ENCODE data around the gene SOX5.
"Not testable (repeated sequence)": the region's sequence is repeated elsewhere in the genome, so short reads cannot be mapped to it uniquely, and the experiment has no call there.

SOX5 gene

DNA sequence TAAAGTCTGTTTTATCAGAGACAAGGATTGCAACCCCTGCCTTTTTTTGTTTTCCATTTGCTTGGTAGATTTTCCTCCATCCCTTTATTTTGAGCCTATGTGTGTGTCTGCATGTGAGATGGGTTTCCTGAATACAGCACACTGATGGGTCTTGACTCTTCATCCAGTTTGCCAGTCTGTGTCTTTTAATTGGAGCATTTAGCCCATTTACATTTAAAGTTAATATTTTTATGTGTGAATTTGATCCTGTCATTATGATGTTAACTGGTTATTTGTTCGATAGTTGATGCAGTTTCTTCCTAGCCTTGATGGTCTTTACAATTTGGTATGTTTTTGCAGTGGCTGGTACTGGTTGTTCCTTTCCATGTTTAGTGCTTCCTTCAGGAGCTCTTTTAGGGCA lies 430.0 kb downstream of the SOX5 start:
- DNase-seq; intact Hi-C loops (cut with DNase I): not testable (repeated sequence)

DNA sequence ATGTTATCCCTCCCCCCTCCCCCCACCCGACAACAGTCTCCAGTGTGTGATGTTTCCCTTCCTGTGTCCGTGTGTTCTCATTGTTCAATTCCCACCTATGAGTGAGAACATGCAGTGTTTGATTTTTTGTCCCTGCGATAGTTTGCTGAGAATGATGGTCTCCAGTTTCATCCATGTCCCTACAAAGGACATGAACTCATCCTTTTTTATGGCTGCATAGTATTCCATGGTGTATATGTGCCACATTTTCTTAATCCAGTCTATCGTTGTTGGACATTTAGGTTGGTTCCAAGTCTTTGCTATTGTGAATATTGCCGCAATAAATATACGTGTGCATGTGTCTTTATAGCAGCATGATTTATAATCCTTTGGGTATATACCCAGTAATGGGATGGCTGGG lies 433.7 kb downstream of the SOX5 start:
- DNase-seq; intact Hi-C loops (cut with DNase I): not testable (repeated sequence)

DNA sequence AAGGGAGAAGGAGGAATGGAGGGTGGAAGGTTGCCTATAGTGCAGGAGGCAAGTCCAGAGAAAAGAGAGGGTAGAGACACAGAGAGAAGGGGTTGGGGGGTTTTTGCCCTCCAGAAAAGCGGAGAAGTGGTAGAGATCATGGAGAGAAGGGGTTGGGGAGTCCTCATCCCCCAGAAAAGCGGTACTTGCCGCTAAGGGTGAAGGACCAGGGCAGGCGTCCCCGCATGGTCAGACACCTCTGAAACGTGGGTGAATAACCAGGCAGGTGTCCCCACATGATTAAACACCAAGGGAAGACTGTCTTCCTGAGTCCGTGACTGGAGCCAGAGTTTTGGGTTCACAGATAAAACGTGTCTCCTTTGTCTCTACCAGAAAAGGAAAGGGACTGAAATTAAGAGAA lies 439.0 kb downstream of the SOX5 start:
- no peak for DNase-seq
- intact Hi-C loops (cut with DNase I): no loop called here

DNA sequence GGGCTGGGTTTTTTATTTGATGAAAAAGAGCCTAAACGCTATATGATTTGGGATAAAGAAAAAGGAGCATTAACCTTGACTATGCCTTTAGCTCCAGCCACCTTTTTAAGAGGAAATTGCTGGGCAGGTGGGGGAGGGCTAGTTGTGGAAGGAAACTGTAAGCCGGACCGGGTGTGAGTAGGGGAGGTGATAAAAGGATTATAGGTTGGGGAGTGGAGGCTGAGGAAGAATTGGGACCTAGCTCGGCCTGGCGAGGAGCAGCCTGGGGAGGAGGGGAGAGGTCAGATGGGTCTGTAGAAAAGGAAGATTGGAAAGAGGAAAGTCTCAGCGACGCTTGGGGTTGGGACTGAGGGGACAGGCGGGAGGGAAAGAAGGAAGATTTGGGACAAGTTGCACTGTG lies 439.6 kb downstream of the SOX5 start:
- intact Hi-C loops (cut with DNase I); DNase-seq: not testable (repeated sequence)

- DNase-seq; intact Hi-C loops (cut with DNase I): not testable (repeated sequence)
Observed at GRCh38 chr12:23507785-23508184, 441.7 kb downstream of the SOX5 start.

DNA sequence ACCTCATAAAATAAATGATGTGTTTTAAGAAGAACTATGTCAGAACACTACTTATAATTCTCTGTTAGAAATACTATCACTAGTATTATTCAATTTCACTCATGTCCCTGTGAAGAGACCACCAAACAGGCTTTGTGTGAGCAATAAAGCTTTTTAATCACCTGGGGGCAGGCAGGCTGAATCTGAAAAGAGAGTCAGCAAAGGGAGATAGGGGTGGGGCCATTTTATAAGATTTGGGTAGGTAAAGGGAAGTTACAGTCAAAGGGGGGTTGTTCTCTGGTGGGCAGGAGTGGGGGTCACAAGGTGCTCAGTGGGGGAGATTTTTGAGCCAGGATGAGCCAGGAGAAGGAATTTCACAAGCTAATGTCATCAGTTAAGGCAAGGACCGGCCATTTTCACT lies 443.7 kb downstream of the SOX5 start:
- DNase-seq; intact Hi-C loops (cut with DNase I): not testable (repeated sequence)

DNA sequence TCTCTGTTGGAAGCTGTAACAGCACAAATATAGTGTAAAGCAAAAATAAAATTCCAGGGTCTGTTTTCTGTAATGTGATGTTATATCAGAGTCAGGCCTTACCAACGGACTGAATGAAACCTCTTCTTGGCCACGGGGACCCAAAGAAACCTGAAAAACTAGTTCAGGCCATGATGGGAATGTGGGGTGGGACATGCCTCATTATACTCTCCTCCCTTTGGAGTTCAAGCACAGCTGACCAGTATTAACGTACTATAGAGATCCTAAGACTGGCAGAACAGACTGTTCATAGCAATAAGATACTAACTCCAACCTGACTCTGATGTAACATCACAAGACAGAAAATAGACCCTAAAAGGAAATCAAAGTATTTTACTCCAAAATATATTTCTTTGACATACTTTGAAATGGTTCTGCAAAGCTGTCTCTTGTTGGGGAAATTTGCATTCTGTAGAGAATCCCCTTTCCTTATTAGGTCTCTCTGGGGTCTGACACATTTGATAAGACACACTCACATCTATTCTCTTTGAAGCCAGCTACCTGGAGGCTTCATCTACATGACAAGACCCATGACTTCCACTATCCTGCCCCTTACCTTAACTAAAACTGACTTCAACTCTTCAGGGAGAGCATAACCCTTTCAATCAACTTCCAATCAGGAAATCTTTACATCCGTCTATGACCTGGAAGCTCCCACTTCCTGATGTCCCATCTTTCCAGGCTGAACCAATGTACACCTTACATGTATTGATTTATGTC lies 444.6 kb downstream of the SOX5 start:
- DNase-seq: no peak
- intact Hi-C loops (cut with DNase I): no loop called here

GRCh38 chr12:23504043-23504442 lies 445.4 kb downstream of the SOX5 start:
- intact Hi-C loops (cut with DNase I): no loop called here
- no peak for DNase-seq

GRCh38 chr12:23503544-23503943 lies 445.9 kb downstream of the SOX5 start:
- intact Hi-C loops (cut with DNase I): no loop called here

DNA sequence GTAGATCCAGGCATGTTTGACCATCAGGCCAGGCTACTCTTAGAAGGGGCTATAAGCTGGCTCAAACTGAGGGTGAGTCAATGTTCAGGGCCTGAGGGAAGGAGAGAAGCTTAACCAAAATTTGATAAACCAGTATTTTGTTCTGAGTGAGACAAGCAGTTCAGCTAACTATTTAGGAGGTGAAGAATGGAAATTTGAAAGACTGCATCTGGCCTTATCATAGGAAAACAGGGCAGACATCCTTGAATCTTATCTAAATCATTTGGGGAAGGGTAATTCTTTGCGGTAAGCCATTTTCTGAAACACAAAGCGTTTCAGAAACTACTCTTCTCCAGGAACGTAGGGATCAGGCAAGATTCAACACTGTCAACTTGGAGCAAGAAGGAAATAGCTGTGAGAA lies 447.2 kb downstream of the SOX5 start:
- no peak for DNase-seq
- intact Hi-C loops (cut with DNase I): no loop called here

More at GRCh38 chr12:23503544-23503943, 445.9 kb downstream of the SOX5 start:
- no peak for DNase-seq

- intact Hi-C loops (cut with DNase I): no loop called here
- DNase-seq: no peak
Observed at GRCh38 chr12:23495472-23495871, 454.0 kb downstream of the SOX5 start.

DNA sequence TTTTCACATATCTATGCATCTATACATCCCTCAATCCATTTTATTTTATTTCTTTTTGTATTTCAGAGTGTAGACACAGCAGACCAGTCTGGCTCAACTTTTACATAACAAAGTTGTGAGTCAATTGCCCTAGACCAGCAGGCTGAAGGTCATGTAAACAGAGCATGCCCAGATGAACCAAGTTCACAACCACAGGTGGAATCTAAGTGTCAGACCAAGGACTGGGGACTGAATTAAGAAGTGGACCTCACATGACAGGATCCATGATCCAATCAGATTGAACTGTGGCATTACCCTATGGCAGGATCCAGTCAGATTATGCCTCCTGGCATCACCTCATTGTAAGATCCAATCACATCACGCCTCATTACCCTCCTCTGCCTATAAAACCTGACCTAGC lies 455.8 kb downstream of the SOX5 start:
- intact Hi-C loops (cut with DNase I): no loop called here
- DNase-seq: no peak

DNA sequence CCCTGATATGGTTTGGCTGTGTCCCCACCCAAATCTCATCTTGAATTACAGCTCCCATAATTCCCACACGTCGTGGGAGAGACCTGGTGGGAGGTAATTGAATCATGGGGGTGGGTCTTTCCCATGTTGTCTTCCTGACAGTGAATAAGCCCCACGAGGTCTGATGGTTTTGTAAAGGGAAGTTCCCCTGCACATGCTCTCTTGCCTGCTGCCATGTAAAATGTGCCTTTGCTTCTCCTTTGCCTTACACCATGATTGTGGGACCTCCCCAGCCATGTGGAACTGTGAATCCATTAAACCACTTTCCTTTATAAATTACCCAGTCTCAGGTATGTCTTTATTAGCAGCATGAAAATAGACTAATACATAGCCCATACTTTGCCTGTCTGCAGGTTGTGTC lies 458.4 kb downstream of the SOX5 start:
- intact Hi-C loops (cut with DNase I); DNase-seq: not testable (repeated sequence)

DNA sequence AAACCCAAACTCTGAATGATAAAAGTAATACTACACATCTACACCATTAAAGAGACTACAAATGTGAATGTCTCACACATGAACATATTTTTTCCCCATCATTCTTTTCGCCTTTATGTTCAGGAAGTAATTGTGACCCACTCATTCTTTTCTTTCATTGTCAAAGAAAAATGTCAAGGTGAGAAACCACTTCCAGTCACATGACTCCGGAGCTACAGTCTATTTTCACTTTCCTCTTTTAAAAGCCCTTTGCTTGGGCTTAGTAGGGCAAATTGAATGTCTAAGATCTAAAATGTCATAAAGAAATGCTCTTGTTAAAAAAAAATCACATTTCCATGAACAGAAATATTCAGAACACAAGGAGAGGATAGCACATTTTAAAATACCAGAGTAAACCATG lies 461.3 kb downstream of the SOX5 start:
- DNase-seq: no peak
- intact Hi-C loops (cut with DNase I): no loop called here

DNA sequence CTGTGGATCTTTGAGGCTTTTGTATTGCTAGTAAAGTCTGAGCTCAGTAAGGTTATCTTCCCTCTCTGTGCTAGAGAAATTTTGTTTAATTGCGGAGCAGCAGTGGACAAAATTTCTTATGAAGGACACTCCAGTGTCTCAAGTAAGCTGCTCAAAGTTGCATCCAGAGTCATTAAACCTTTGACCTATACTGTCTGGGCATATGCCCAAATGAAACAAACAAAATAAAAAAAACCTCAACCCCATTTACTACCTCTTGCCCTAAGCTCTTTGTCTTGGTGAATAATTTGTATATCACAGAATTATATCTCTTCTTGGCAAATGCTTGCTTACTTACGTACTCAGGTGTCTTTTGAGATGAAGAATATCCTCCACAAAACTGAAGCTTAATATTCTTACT lies 465.2 kb downstream of the SOX5 start:
- no peak for DNase-seq

DNA sequence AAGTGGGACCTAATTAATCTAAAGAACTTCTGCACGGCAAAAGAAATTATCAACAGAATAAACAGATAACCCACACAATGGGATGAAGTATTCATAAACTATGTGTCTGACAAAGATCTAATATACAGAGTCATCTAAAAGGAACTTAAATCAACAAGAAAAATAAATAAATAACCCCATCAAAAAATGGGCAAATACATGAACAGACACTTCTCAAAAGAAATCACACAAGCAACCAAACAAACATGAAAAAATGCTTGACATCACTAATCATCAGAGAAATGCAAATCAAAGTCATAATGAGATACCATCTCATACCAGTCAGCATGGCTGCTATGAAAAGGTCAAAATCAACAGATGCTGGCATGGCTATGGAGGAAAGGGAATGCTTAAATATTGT lies 466.9 kb downstream of the SOX5 start:
- intact Hi-C loops (cut with DNase I): no loop called here

More for the DNA sequence above, 465.2 kb downstream of the SOX5 start:
- intact Hi-C loops (cut with DNase I): no loop called here

More for the DNA sequence above, 466.9 kb downstream of the SOX5 start:
- DNase-seq: no peak

Data from posterior cingulate gyrus (tissue), 11 donors.